Endothelial cell of umbilical vein (primary cell): Measurements from ENCODE around the gene LLGL2. TPM values are rescaled to one million over a fixed set of nuclear protein-coding genes. Genes with fewer than 3 reads are reported as not detected.

Source experiments
- BruUV-seq: library from RNA; stranded (reverse); fragments of 400-500 nt; replicated peaks from 2 replicates; lab custom pipeline; 2021; lab: Mats Ljungman, UMichigan
- CTCF ChIA-PET: fragments of 300-600, 350-600 bp; sonication (Branson Sonifier 250); formaldehyde crosslinking; loops from one replicate; lab custom pipeline; 2021; ENCODE audit warnings: antibody characterized with exemption, inconsistent platforms; lab: Charles Lee
- POLR2A ChIA-PET: fragments of 300-600, 350-600 bp; sonication (Branson Sonifier 250); formaldehyde crosslinking; loops from one replicate; lab custom pipeline; 2021; ENCODE audit warnings: antibody characterized with exemption, inconsistent platforms; lab: Charles Lee
- DNase-seq: peaks from one replicate; pipeline ENCODE4 v3.0.0-alpha.2; 2011; ENCODE audit warnings: low read depth, low spot score
- FAIRE-seq: peaks from 2 replicates; lab custom pipeline; 2011; peaks lifted over from hg19 to GRCh38; lab: Jason Lieb, UNC
- H2AFZ ChIP-seq: 2 replicates; pipeline ENCODE4 v1.6.0; 2012; ENCODE audit warnings: low read depth, low read length, control low read depth, inconsistent platforms
- H3K27ac ChIP-seq: 2 replicates; pipeline ENCODE4 v1.5.1; 2011; ENCODE audit warnings: low read depth, mild to moderate bottlenecking, control low read depth, low read length, moderate library complexity; ENCODE audit not compliant: insufficient read depth
- H3K27me3 ChIP-seq, 2 experiments: 2 replicates each; pipeline versions ENCODE4 v1.6.0 to v1.6.1; 2011; ENCODE audit warnings: low read length in 2 of 2, mixed read lengths in 1 of 2; ENCODE audit not compliant: control insufficient read depth in 2 of 2, insufficient read depth in 2 of 2
- H3K36me3 ChIP-seq, 2 experiments: 2 replicates in 1 of 2; 3 replicates in 1 of 2; pipeline ENCODE4 v1.5.1; 2011; ENCODE audit warnings: low read length in 2 of 2, mild to moderate bottlenecking in 1 of 2, moderate library complexity in 1 of 2; ENCODE audit not compliant: control insufficient read depth in 2 of 2, insufficient read depth in 2 of 2; ENCODE audit errors: extremely low read depth in 1 of 2
- H3K4me1 ChIP-seq: 3 replicates; pipeline ENCODE4 v1.5.1; 2011; ENCODE audit warnings: mild to moderate bottlenecking, low read length; ENCODE audit not compliant: control insufficient read depth, insufficient read depth; ENCODE audit errors: extremely low read depth
- H3K4me2 ChIP-seq: 2 replicates; pipeline ENCODE4 v1.6.1; 2011; ENCODE audit warnings: low read length, control low read depth, mixed read lengths; ENCODE audit not compliant: insufficient read depth
- H3K4me3 ChIP-seq, 3 experiments: fragments of 200-600 bp in 1 of 3; sonication (generic), shearing (Covaris generic) in 1 of 3; replicated peaks in 1 of 3; 2 replicates each; pipeline ENCODE4 v1.5.1; 2011 to 2016; ENCODE audit warnings: control low read depth in 3 of 3, low read length in 3 of 3, mild to moderate bottlenecking in 2 of 3, inconsistent platforms in 1 of 3, low read depth in 1 of 3, moderate library complexity in 1 of 3; ENCODE audit not compliant: insufficient read depth in 1 of 3
- H3K79me2 ChIP-seq: 2 replicates; pipeline ENCODE4 v1.6.0; 2012; ENCODE audit warnings: low read length, inconsistent platforms; ENCODE audit not compliant: control insufficient read depth, insufficient read depth
- H3K9ac ChIP-seq: replicated peaks from 2 replicates; pipeline ENCODE3; 2011; ENCODE audit warnings: low read length, control low read depth; ENCODE audit not compliant: insufficient read depth; ENCODE audit errors: extremely low read depth
- H3K9me1 ChIP-seq: replicated peaks from 3 replicates; pipeline ENCODE4 v1.6.0; 2011; ENCODE audit warnings: mild to moderate bottlenecking, low read length; ENCODE audit not compliant: control insufficient read depth, insufficient read depth; ENCODE audit errors: extremely low read depth
- H3K9me3 ChIP-seq: replicated peaks from 2 replicates; pipeline ENCODE4 v1.5.1; 2012; ENCODE audit warnings: low read length, inconsistent platforms; ENCODE audit not compliant: control insufficient read depth, insufficient read depth
- H4K20me1 ChIP-seq: replicated peaks from 2 replicates; pipeline ENCODE3; 2011; ENCODE audit warnings: mild to moderate bottlenecking, low read length; ENCODE audit not compliant: control insufficient read depth, insufficient read depth; ENCODE audit errors: extremely low read depth
- CTCF ChIP-seq, 2 donors: IDR thresholded peaks; 1 replicate in 1 of 2; 2 replicates in 1 of 2; pipeline ENCODE4 v1.5.1; 2011; ENCODE audit warnings: low read length in 2 of 2, mild to moderate bottlenecking in 2 of 2, moderate library complexity in 2 of 2, control low read depth in 1 of 2, inconsistent platforms in 1 of 2, low read depth in 1 of 2; ENCODE audit not compliant: insufficient read depth in 1 of 2; ENCODE audit errors: extremely low read depth in 1 of 2
- POLR2A ChIP-seq: IDR thresholded peaks from 2 replicates; pipeline ENCODE4 v1.6.1; 2012; ENCODE audit warnings: low read depth, mild to moderate bottlenecking, control low read depth, low read length
- POLR2AphosphoS5 ChIP-seq: IDR thresholded peaks from 2 replicates; pipeline ENCODE4 v1.6.1; 2012; ENCODE audit warnings: low read depth, mild to moderate bottlenecking, control low read depth, low read length, moderate library complexity; ENCODE audit not compliant: insufficient read depth
- dilution Hi-C: fragments of 300-500 bp; cut with MboI; formaldehyde crosslinking; loops from one replicate; pipeline ENCODE4 v1.15.0; 2019; ENCODE audit warnings: low sequenced_read_pairs; ENCODE audit not compliant: extremely low pct_ligation_motif_present
- intact Hi-C: fragments of 100-400 bp; cut with micrococcal nuclease; formaldehyde crosslinking; loops from one replicate; pipeline ENCODE4 v1.10.0; 2022
- polyA plus RNA-seq, 4 experiments: library from polyadenylated mRNA; depleted of rRNA in 3 of 4; stranded (reverse) in 3 of 4; unstranded in 1 of 4; fragments of >200 nt; gene quantifications; 2 replicates each; pipeline versions ENCODE4 v1.2.1 to v1.2.3, GENCODE V29; 2011 to 2012; ENCODE audit warnings: missing spikeins in 1 of 4
- total RNA-seq: library from RNA; stranded (reverse); gene quantifications from 2 replicates; pipeline ENCODE4 v1.2.3, GENCODE V29; 2021

LLGL2 gene
- total and polyA plus RNA-seq, 2 donors (not counting 3 experiments of a cell fraction or from before 2014, with no cell fraction given), result 5.3 to 5.4 TPM

DNA sequence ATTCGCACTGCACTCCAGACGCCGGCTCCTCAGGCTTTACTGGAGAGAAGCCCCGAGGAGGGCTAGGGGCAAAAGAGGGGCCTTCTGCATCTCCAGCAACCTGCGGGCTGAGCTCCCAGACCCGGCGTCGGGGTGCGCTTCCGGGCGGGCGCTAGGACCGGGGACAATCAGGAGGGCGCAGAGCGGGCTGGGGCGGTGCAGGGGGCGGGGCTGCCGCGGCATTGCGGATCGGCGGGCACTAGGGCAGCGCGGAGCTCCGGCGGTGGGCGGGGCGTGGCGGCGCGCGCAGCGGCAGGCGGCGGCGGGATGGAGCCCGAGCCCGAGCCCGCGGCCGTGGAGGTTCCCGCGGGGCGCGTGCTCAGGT, 9.3 kb upstream of the LLGL2 start, which contains the start of gene TSEN54:
TSS of gene TSEN54 (plus strand) at position 274 of the 364 bp plus-strand sequence. CDS start at position 307, 33 bp downstream.
- no peaks in the 10 kb centered on the region for H3K36me3 ChIP-seq
- DNase-seq, result peak; percentile 85
- BruUV-seq, result no TSS peak

More for the DNA sequence above, 9.3 kb upstream of the LLGL2 start, which contains the start of gene TSEN54:
- ChIA-PET POLR2A (no interaction called here), CTCF (interaction anchor here (0.6 to 2.0 kb wide), 22 partner anchors 9 to 234 kb away, joined by 3 to 13 read pairs (median 5); partner anchors contain the start of genes LLGL2, SLC25A19 and TMEM94)
- Histone ChIP-seq H3K9me1 (no peaks in the 10 kb centered on the region), H3K4me2 (peak within 1 kb of the TSS; percentile 93), H3K27me3 (no peaks in the 10 kb centered on the region), H4K20me1 (no peaks in the 10 kb centered on the region), H3K4me3 (peak within 1 kb of the TSS; percentile 57 to 72 (median 70)), H3K27ac (peak within 1 kb of the TSS; percentile 59), H3K9me3 (no peaks in the 10 kb centered on the region), H2AFZ (peak within 1 kb of the TSS; percentile 99), H3K9ac (peak within 1 kb of the TSS; percentile 83), H3K4me1 (peaks cover 42% of the 10 kb centered on the region), H3K79me2 (peaks cover 34% of the 10 kb centered on the region)
- intact Hi-C loops (loop anchor here (1.0 to 10.0 kb wide), 3 partner anchors 8 to 471 kb away; partner anchors contain the start of genes ATP5PD and KCTD2), dilution Hi-C loops (no loop called here)
- TF ChIP-seq POLR2A, result peak; percentile 58
- no peak for TF ChIP-seq CTCF (IDR thresholded peaks at IDR 0.05; ENCODE audit: extremely low read depth in 1 of 2, insufficient read depth in 1 of 2, low read depth in 1 of 2, low read length in 2 of 2)
- TF ChIP-seq POLR2AphosphoS5, result peak; percentile 71
- FAIRE-seq, result peak; percentile 76
